HCT116 (cell line): ENCODE data around the gene PPP1R13L. TPM values are rescaled to one million over a fixed set of nuclear protein-coding genes. Genes with fewer than 3 reads are reported as not detected.

Experiments
- ATAC-seq: fragments of 200-7000 bp; cut with Tn5 transposase; 2 replicates; pipeline ENCODE4 v1.9.1; 2020; ENCODE audit warnings: mild to moderate bottlenecking, moderate library complexity
- BruUV-seq: library from RNA; stranded (reverse); fragments of 400-500 nt; replicated peaks from 2 replicates; lab custom pipeline; 2021; lab: Mats Ljungman, UMichigan
- CTCF ChIA-PET: fragments of 300-600 bp; sonication (Branson Sonifier 250); formaldehyde crosslinking; loops from one replicate; lab custom pipeline; 2021; ENCODE audit warnings: antibody characterized with exemption; lab: Charles Lee
- POLR2A ChIA-PET: fragments of 300-600, 350-600 bp; sonication (Branson Sonifier 250); formaldehyde crosslinking; loops from one replicate; lab custom pipeline; 2021; ENCODE audit warnings: antibody characterized with exemption; lab: Charles Lee
- RAD21 ChIA-PET, 2 experiments: fragments of 300-600 bp; sonication (Branson Sonifier 250); formaldehyde crosslinking; loops; one replicate each; lab custom pipeline; 2023; ENCODE audit warnings: low total read pairs in 2 of 2; ENCODE audit not compliant: uncharacterized antibody in 2 of 2, unreplicated experiment in 2 of 2, low non-redundant PET in 1 of 2; lab: Charles Lee
- DNase-seq: peaks from one replicate; pipeline ENCODE4 v3.0.0-alpha.2; 2010; ENCODE audit warnings: low read depth, low spot score
- H2AFZ ChIP-seq: fragments of 200-600 bp; shearing (Covaris generic), sonication (generic); 2 replicates; pipeline ENCODE4 v1.6.1; 2017; ENCODE audit warnings: low read depth, mixed run types, mixed read lengths, antibody characterized with exemption, low read length; ENCODE audit not compliant: poor library complexity, severe bottlenecking
- H3K27ac ChIP-seq: 2 replicates; pipeline ENCODE4 v1.5.1; 2012; ENCODE audit warnings: low read depth, low read length
- H3K27me3 ChIP-seq: fragments of 200-600 bp; sonication (generic); 2 replicates; pipeline ENCODE4 v1.6.1; 2016; ENCODE audit warnings: mixed run types, low read length, mixed read lengths; ENCODE audit not compliant: insufficient read depth
- H3K36me3 ChIP-seq, 2 experiments: fragments of 200-500 bp in 1 of 2; fragments of 200-600 bp in 1 of 2; sonication (Bioruptor generic) in 1 of 2; sonication (generic) in 1 of 2; 2 replicates each; pipeline versions ENCODE4 v1.5.1 to v1.6.1; 2014 to 2016; ENCODE audit warnings: low read length in 2 of 2, inconsistent platforms in 1 of 2, mixed read lengths in 1 of 2, mixed run types in 1 of 2; ENCODE audit not compliant: insufficient read depth in 2 of 2, control insufficient read depth in 1 of 2
- H3K4me1 ChIP-seq, 2 experiments: fragments of 200-600 bp in 1 of 2; sonication (generic) in 1 of 2; 2 replicates each; pipeline versions ENCODE4 v1.5.1 to v1.6.1; 2012 to 2017; ENCODE audit warnings: low read length in 2 of 2, inconsistent platforms in 1 of 2, mild to moderate bottlenecking in 1 of 2, mixed read lengths in 1 of 2, mixed run types in 1 of 2, moderate library complexity in 1 of 2; ENCODE audit not compliant: insufficient read depth in 2 of 2, control insufficient read depth in 1 of 2
- H3K4me2 ChIP-seq: fragments of 200-600 bp; sonication (generic); 2 replicates; pipeline ENCODE4 v1.6.1; 2017; ENCODE audit warnings: mixed run types, low read length, mixed read lengths
- H3K4me3 ChIP-seq, 2 experiments: fragments of 200-600 bp in 1 of 2; sonication (generic) in 1 of 2; replicated peaks in 1 of 2; 2 replicates each; pipeline ENCODE4 v1.5.1; 2011 to 2016; ENCODE audit warnings: low read length in 2 of 2, control low read depth in 1 of 2, low read depth in 1 of 2, mild to moderate bottlenecking in 1 of 2, mixed read lengths in 1 of 2, mixed run types in 1 of 2
- H3K79me2 ChIP-seq: fragments of 200-600 bp; sonication (generic); 2 replicates; pipeline ENCODE4 v1.6.1; 2017; ENCODE audit warnings: mild to moderate bottlenecking, mixed run types, low read length, moderate library complexity, mixed read lengths; ENCODE audit not compliant: insufficient read depth
- H3K9ac ChIP-seq: fragments of 200-600 bp; sonication (generic); 2 replicates; pipeline ENCODE4 v1.6.1; 2016; ENCODE audit warnings: low read length, mixed read lengths
- H3K9me2 ChIP-seq: fragments of 200-600 bp; sonication (generic), shearing (Covaris generic); 2 replicates; pipeline ENCODE4 v1.6.1; 2017; ENCODE audit warnings: mixed run types, mild to moderate bottlenecking, moderate library complexity; ENCODE audit not compliant: insufficient read depth
- H3K9me3 ChIP-seq, 2 experiments: fragments of 200-500 bp in 1 of 2; fragments of 200-600 bp in 1 of 2; sonication (Bioruptor generic) in 1 of 2; sonication (generic) in 1 of 2; 2 replicates each; pipeline ENCODE4 v1.6.1; 2014 to 2017; ENCODE audit warnings: low read length in 2 of 2, mixed read lengths in 2 of 2, inconsistent platforms in 1 of 2, low read depth in 1 of 2, mild to moderate bottlenecking in 1 of 2, mixed run types in 1 of 2, moderate library complexity in 1 of 2; ENCODE audit not compliant: control insufficient read depth in 1 of 2, insufficient read depth in 1 of 2
- H4K20me1 ChIP-seq: fragments of 200-600 bp; sonication (generic), shearing (Covaris generic); 2 replicates; pipeline ENCODE4 v1.6.1; 2017; ENCODE audit warnings: mixed run types, mild to moderate bottlenecking, moderate library complexity; ENCODE audit not compliant: insufficient read depth
- ATF3 ChIP-seq: IDR thresholded peaks from 2 replicates; pipeline ENCODE4 v1.6.1; 2012
- CBX3 ChIP-seq: IDR thresholded peaks from 2 replicates; pipeline ENCODE4 v1.6.1; 2012; ENCODE audit warnings: low read depth
- CEBPB ChIP-seq: IDR thresholded peaks from 2 replicates; pipeline ENCODE4 v1.6.1; 2012; ENCODE audit warnings: low read depth
- CTCF ChIP-seq, 3 experiments: fragments of 200-600 bp in 1 of 3; sonication (generic) in 1 of 3; IDR thresholded peaks in 2 of 3; conservative IDR thresholded peaks in 1 of 3; 2 replicates each; pipeline ENCODE4 v1.5.1; 2012 to 2017; ENCODE audit warnings: low read depth in 2 of 3, low read length in 2 of 3, antibody characterized with exemption in 1 of 3, borderline replicate concordance in 1 of 3, control low read depth in 1 of 3, mild to moderate bottlenecking in 1 of 3, mixed read lengths in 1 of 3, mixed run types in 1 of 3, moderate library complexity in 1 of 3; ENCODE audit not compliant: insufficient read depth in 1 of 3
- ELF1 ChIP-seq: IDR thresholded peaks from 2 replicates; pipeline ENCODE4 v1.6.1; 2012; ENCODE audit warnings: low read depth, borderline replicate concordance
- EZH2 ChIP-seq: fragments of 200-600 bp; sonication (generic); IDR thresholded peaks from 2 replicates; pipeline ENCODE4 v1.6.1; 2017; ENCODE audit warnings: antibody characterized with exemption, mixed run types
- EZH2phosphoT487 ChIP-seq: fragments of 200-600 bp; IDR thresholded peaks from 2 replicates; pipeline ENCODE4 v1.6.1; 2018; ENCODE audit warnings: antibody characterized with exemption, borderline replicate concordance
- JUND ChIP-seq: IDR thresholded peaks from 2 replicates; pipeline ENCODE4 v1.6.1; 2012
- POLR2A ChIP-seq: IDR thresholded peaks from 2 replicates; pipeline ENCODE4 v1.7.0; 2011; ENCODE audit warnings: borderline replicate concordance; ENCODE audit not compliant: insufficient read depth, insufficient read length; ENCODE audit errors: extremely low read depth
- POLR2AphosphoS5 ChIP-seq: IDR thresholded peaks from 2 replicates; pipeline ENCODE4 v1.6.1; 2011; ENCODE audit warnings: mild to moderate bottlenecking, low read depth, low read length, moderate library complexity
- SIN3A ChIP-seq: IDR thresholded peaks from 2 replicates; pipeline ENCODE4 v1.6.1; 2012; ENCODE audit warnings: low read depth
- SP1 ChIP-seq: IDR thresholded peaks from 2 replicates; pipeline ENCODE4 v1.6.1; 2012; ENCODE audit warnings: low read depth
- SRF ChIP-seq: IDR thresholded peaks from 2 replicates; pipeline ENCODE4 v1.6.1; 2012; ENCODE audit warnings: low read depth
- YY1 ChIP-seq: IDR thresholded peaks from 2 replicates; pipeline ENCODE4 v1.6.1; 2011; ENCODE audit warnings: low read length, low read depth, moderate library complexity, mild to moderate bottlenecking; ENCODE audit not compliant: insufficient replicate concordance; ENCODE audit errors: extremely low read depth
- ZFX ChIP-seq: fragments of 450-650 bp; IDR thresholded peaks from 2 replicates; pipeline ENCODE4 v1.6.1; 2017
- ZNF274 ChIP-seq: fragments of 200-500 bp; sonication (Bioruptor generic); IDR thresholded peaks from 2 replicates; pipeline ENCODE4 v1.6.1; 2014; ENCODE audit warnings: mild to moderate bottlenecking, low read depth, low read length, inconsistent platforms
- intact Hi-C: fragments of 100-400 bp; cut with micrococcal nuclease; formaldehyde crosslinking; loops from 2 replicates; pipeline ENCODE4 v1.10.0; 2022
- total RNA-seq: library from RNA; stranded (reverse); gene quantifications from one replicate; pipeline ENCODE4 v1.2.1, GENCODE V29; 2021; ENCODE audit not compliant: unreplicated experiment
- TF ChIP-seq, protein P1 (sequence below): IDR thresholded peaks from 2 replicates; pipeline ENCODE4 v1.6.1; 2012

Gene PPP1R13L
- total RNA-seq, 1 experiment from 2014 or later, result 89.1 TPM

- Histone ChIP-seq H2AFZ (no peak overlapping the region), H3K4me2 (no peak overlapping the region), H3K4me1 (no peaks in the 10 kb centered on the region), H3K36me3 (peaks cover 28 to 43% of the 10 kb centered on the region in 2 experiments; a peak in 3 of 4 replicates), H3K9me2 (no peaks in the 10 kb centered on the region), H3K9me3 (no peaks in the 10 kb centered on the region), H3K9ac (no peak overlapping the region), H3K79me2 (no peaks in the 10 kb centered on the region), H3K27ac (no peak overlapping the region), H4K20me1 (no peaks in the 10 kb centered on the region), H3K4me3 (no peak overlapping the region), H3K27me3 (no peaks in the 10 kb centered on the region)
- POLR2A ChIA-PET, result no interaction called here
- no TSS peak for BruUV-seq
- CTCF ChIA-PET, result no interaction called here
- intact Hi-C loops, result no loop called here
- ATAC-seq (no peak), DNase-seq (no peak)
- RAD21 ChIA-PET, result no interaction called here
- TF ChIP-seq CTCF (IDR thresholded peaks at IDR 0.05 in 2 of 3, conservative IDR thresholded peaks at IDR 0.05 in 1 of 3; ENCODE audit: borderline replicate concordance in 1 of 3, insufficient read depth in 1 of 3, low read depth in 2 of 3, low read length in 2 of 3), result no peak
- TF ChIP-seq SRF, result no peak
- TF ChIP-seq JUND, result no peak
These were observed 52.8 kb downstream of the PPP1R13L start for GRCh38 chr19:45352062-45352461.

- CTCF ChIA-PET, result no interaction called here
- no peak for ATAC-seq
- POLR2A ChIA-PET, result no interaction called here
- TF ChIP-seq, protein P1, sequence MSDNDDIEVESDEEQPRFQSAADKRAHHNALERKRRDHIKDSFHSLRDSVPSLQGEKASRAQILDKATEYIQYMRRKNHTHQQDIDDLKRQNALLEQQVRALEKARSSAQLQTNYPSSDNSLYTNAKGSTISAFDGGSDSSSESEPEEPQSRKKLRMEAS, result no peak
- TF ChIP-seq ZFX, result no peak
- no peak for TF ChIP-seq SIN3A
- no peak for TF ChIP-seq ZNF274
- TF ChIP-seq POLR2AphosphoS5, result no peak
- no peak for TF ChIP-seq EZH2phosphoT487
- no peak for TF ChIP-seq YY1
- no peak for TF ChIP-seq SP1
- TF ChIP-seq CEBPB, result no peak
- TF ChIP-seq ELF1, result no peak
- TF ChIP-seq CTCF (IDR thresholded peaks at IDR 0.05 in 2 of 3, conservative IDR thresholded peaks at IDR 0.05 in 1 of 3; ENCODE audit: borderline replicate concordance in 1 of 3, insufficient read depth in 1 of 3, low read depth in 2 of 3, low read length in 2 of 3), result no peak
- TF ChIP-seq CBX3, result no peak
- no peak for TF ChIP-seq ATF3
- TF ChIP-seq EZH2, result no peak
- no peak for TF ChIP-seq JUND
- TF ChIP-seq POLR2A, result no peak
These were observed 53.4 kb downstream of the PPP1R13L start for GRCh38 chr19:45351401-45351952.

More at GRCh38 chr19:45351401-45351952, 53.4 kb downstream of the PPP1R13L start:
- intact Hi-C loops, result no loop called here
- Histone ChIP-seq H3K27me3 (no peaks in the 10 kb centered on the region), H4K20me1 (no peaks in the 10 kb centered on the region), H3K4me3 (no peak overlapping the region), H3K9me2 (no peaks in the 10 kb centered on the region), H3K4me2 (no peak overlapping the region), H3K9ac (no peak overlapping the region), H3K9me3 (no peaks in the 10 kb centered on the region), H3K4me1 (no peaks in the 10 kb centered on the region), H3K36me3 (peaks cover 24 to 37% of the 10 kb centered on the region in 2 experiments; a peak in 3 of 4 replicates), H3K27ac (no peak overlapping the region), H2AFZ (no peak overlapping the region), H3K79me2 (no peaks in the 10 kb centered on the region)
- no TSS peak for BruUV-seq
- RAD21 ChIA-PET, result no interaction called here
- no peak for DNase-seq
